GM12891 (cell line): ENCODE measurements around the gene DUSP22.

Experiments
- POLR2A ChIP-seq: IDR thresholded peaks from 2 replicates; pipeline ENCODE4 v1.6.1; 2011; ENCODE audit warnings: low read depth, low read length, control low read depth
- POLR2AphosphoS5 ChIP-seq: IDR thresholded peaks from 2 replicates; pipeline ENCODE4 v1.6.1; 2011; ENCODE audit warnings: low read depth, low read length, control low read depth

DNA sequence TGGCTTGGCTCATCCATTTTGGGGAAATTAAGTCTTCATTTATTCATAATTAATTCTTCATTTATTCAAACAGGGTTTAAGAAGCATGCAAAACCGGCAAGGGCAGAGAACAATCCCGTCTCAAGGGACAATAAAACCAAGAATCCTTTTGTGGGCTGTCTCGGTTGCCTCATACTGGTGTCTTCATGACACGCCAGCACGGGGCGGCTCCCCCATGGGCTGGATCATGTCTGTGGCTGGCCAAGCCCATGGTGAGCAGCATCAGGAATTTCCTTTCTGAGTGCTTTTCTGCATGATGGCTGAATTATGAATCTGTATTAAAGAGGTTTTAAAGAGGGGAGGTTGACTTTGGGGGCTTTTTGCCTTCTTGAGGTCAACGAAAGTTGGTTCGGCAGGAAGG is 38.3 kb upstream of the DUSP22 start:
- TF ChIP-seq POLR2A (no peak), POLR2AphosphoS5 (no peak)
